Effector memory CD8-positive, alpha-beta T cell (primary cell): ENCODE measurements around the gene VEGFC.

Experiments
- ATAC-seq: fragments of 150-1000 bp; cut with Tn5 transposase; replicated peaks from 2 replicates; pipeline ENCODE4 v1.10.0; 2021; ENCODE audit warnings: mild to moderate bottlenecking, moderate library complexity
- DNase-seq, 3 experiments: peaks; one replicate each; pipeline ENCODE4 v3.0.0; 2021
- H3K27ac Mint-ChIP-seq, 2 donors: one replicate each; pipeline ENCODE4 v1.8.0; 2022; ENCODE audit warnings: mild to moderate bottlenecking in 2 of 2, mixed read lengths in 2 of 2, moderate library complexity in 2 of 2
- H3K27me3 Mint-ChIP-seq, 2 donors: one replicate each; pipeline ENCODE4 v1.8.0; 2022; ENCODE audit warnings: mixed read lengths in 2 of 2
- H3K36me3 Mint-ChIP-seq: one replicate; pipeline ENCODE4 v1.8.0; 2022; ENCODE audit warnings: mild to moderate bottlenecking, moderate library complexity, mixed read lengths; ENCODE audit not compliant: insufficient read depth
- H3K4me1 Mint-ChIP-seq, 2 donors: one replicate each; pipeline ENCODE4 v1.8.0; 2022; ENCODE audit warnings: low read depth in 2 of 2, mixed read lengths in 2 of 2
- H3K4me3 Mint-ChIP-seq, 2 donors: one replicate each; pipeline ENCODE4 v1.8.0; 2022; ENCODE audit warnings: mild to moderate bottlenecking in 2 of 2, mixed read lengths in 2 of 2, moderate library complexity in 2 of 2
- H3K9me3 Mint-ChIP-seq, 2 donors: one replicate each; pipeline ENCODE4 v1.8.0; 2022; ENCODE audit warnings: mixed read lengths in 2 of 2

Gene VEGFC

DNA sequence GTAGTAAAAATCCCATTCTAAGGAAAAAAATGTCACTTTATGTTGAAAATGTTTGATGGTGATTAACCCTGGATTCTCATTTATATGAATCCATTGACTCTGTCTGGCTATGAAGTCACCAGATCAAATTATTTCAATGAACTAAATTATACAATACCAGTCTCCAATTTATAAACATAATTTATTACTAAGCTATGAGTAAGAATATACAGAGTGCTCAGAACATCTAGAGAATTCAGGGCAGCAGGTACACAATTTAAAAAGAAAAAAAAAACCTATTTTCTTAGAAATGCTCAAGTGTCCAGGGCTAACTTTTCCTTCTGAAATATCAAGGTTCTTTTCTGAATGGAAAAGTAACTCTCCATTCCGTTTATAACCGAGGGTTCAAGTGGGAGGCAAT is 48.6 kb downstream of the VEGFC start:
- no peak for ATAC-seq

DNA sequence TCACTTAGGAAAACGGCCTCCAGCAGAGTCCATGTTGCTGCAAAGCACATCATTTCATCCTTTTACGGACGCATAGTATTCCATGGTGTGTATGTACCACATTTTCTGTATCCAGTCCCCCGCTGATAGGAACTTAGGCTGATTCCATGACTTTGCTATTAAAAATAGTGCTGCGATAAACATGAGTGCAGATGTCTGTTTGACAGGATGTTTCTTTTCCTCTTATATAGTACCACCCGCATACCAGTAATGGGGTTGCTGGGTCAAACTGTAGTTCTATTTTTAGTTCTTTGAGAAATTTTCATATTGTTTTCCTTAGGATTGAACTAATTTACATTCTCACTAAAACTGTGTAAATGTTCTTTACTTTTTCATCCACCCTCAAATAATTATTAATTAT is 50.5 kb downstream of the VEGFC start:
- Mint-ChIP-seq H3K4me1 (no peaks in the 10 kb centered on the region), H3K4me3 (no peak overlapping the region), H3K36me3 (no peaks in the 10 kb centered on the region), H3K27me3 (no peaks in the 10 kb centered on the region), H3K27ac (no peak overlapping the region), H3K9me3 (peaks cover 0 to 5% of the 10 kb centered on the region in 2 donors)
- no peak for ATAC-seq
- no peak for DNase-seq

More for the DNA sequence above, 48.6 kb downstream of the VEGFC start:
- H3K4me1 Mint-ChIP-seq: no peaks in the 10 kb centered on the region
- H3K27me3 Mint-ChIP-seq: no peaks in the 10 kb centered on the region
- DNase-seq: no peak
- H3K4me3 Mint-ChIP-seq: no peak overlapping the region
- H3K9me3 Mint-ChIP-seq: peaks cover 0 to 5% of the 10 kb centered on the region in 2 donors
- no peak overlapping the region for H3K27ac Mint-ChIP-seq
- H3K36me3 Mint-ChIP-seq: no peaks in the 10 kb centered on the region

DNA sequence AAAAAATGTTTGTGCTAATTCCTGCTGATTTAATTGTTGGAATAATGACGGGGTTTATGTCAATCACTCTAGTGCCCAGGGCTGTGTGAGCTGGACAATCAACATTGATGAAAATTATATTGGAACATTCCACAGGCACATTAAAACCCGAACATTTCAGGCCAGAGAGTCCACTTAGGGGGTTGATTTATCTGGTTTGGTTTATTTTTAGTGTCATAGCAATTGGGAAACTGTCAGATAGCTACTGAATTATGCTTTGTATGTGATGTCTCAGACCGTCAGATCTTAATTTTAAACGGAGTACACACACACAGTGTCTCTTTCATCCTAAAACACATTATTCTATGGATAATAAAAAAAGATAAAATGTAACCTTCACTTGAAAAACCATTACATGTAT is 51.5 kb downstream of the VEGFC start:
- ATAC-seq: no peak
- no peaks in the 10 kb centered on the region for H3K4me1 Mint-ChIP-seq

DNA sequence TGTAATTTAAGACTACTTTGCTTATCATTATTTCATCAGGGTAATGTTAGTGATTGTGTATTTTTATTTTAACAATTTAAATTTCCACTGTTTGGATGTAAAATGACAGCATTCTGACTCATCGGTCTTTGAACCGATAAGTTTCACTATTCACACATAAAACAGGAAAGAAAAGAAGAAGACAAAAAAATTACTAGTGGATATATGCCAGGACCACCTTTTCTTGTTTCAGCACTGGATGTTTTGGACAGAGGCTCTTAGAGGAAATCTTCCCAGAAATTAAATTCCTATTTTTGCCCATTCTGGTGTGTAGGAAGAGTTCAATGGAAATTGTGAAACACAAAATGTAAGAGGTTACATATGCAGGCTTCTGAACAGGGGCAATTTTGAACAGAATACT is 57.4 kb downstream of the VEGFC start:
- no peaks in the 10 kb centered on the region for H3K4me1 Mint-ChIP-seq
- no peaks in the 10 kb centered on the region for H3K36me3 Mint-ChIP-seq
- H3K4me3 Mint-ChIP-seq: no peak overlapping the region
- no peak overlapping the region for H3K27ac Mint-ChIP-seq
- DNase-seq: no peak
- no peak for ATAC-seq
- peaks cover 0 to 2% of the 10 kb centered on the region in 2 donors for H3K9me3 Mint-ChIP-seq
- no peaks in the 10 kb centered on the region for H3K27me3 Mint-ChIP-seq

More for the DNA sequence above, 51.5 kb downstream of the VEGFC start:
- no peak for DNase-seq
- Mint-ChIP-seq H3K9me3 (peaks cover 0 to 3% of the 10 kb centered on the region in 2 donors), H3K4me3 (no peak overlapping the region), H3K27ac (no peak overlapping the region), H3K27me3 (no peaks in the 10 kb centered on the region), H3K36me3 (no peaks in the 10 kb centered on the region)

DNA sequence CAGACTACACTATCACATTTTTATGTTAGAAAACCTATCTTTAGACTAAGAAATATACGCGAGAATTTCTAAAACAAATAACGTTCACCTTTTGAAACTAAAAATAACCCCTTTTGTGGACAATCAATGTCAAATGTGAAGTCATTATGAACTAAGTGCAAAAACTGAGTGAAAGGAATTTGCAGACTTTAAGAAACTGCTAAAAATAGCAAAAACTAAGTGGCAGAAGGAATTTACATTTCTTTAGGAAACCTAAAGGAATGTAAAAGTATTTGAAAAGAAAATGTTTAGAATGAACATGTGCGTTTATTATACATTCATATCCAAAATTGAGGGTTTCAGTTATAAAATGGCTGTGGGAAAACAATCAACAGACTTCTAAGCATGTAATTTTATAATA is 58.3 kb downstream of the VEGFC start:
- ATAC-seq: no peak
- H3K27me3 Mint-ChIP-seq: no peaks in the 10 kb centered on the region
- peaks cover 0 to 2% of the 10 kb centered on the region in 2 donors for H3K9me3 Mint-ChIP-seq
- H3K27ac Mint-ChIP-seq: no peak overlapping the region
- H3K4me1 Mint-ChIP-seq: no peaks in the 10 kb centered on the region
- no peak for DNase-seq
- H3K4me3 Mint-ChIP-seq: no peak overlapping the region
- no peaks in the 10 kb centered on the region for H3K36me3 Mint-ChIP-seq

DNA sequence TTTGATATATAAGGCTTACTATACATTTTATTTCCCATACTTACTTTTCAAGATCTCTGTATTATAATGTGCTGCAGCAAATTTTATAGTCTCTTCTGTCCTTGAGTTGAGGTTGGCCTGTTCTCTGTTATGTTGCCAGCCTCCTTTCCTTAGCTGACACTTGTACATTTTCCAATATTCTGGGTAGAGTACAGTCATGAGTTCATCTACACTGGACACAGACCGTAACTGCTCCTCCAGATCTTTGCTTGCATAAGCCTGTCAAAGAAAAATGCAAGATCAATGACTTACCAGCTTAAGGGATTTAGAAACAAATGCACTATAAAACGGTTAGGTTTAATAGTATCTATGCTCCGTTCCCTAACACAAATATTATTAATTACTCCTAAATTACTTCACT is 63.2 kb downstream of the VEGFC start:
- Mint-ChIP-seq H3K36me3 (no peaks in the 10 kb centered on the region), H3K9me3 (peaks cover 0 to 2% of the 10 kb centered on the region in 2 donors), H3K4me1 (no peaks in the 10 kb centered on the region), H3K27me3 (no peaks in the 10 kb centered on the region), H3K4me3 (no peak overlapping the region), H3K27ac (no peak overlapping the region)
- DNase-seq (no peak), ATAC-seq (no peak)

DNA sequence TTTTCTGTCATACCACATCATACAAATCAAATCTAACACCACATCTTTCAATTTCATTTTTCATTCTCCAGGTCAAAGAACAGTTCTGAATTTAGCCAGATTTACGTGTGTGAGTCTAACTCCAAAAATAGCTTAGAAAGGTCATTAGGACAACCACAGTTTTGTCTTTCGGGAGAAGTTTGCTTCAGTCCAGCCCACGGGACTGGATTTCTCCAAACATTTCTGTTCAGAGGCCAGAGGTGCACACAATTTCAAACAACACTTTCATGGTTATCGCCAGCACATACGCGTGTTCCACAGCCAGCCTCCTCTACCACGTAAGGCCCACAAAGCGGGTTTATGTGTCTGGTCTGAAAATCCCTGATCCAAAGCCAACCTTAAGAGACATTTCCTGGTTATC is 65.9 kb downstream of the VEGFC start:
- no peaks in the 10 kb centered on the region for H3K4me1 Mint-ChIP-seq
- ATAC-seq: no peak
- no peaks in the 10 kb centered on the region for H3K36me3 Mint-ChIP-seq

DNA sequence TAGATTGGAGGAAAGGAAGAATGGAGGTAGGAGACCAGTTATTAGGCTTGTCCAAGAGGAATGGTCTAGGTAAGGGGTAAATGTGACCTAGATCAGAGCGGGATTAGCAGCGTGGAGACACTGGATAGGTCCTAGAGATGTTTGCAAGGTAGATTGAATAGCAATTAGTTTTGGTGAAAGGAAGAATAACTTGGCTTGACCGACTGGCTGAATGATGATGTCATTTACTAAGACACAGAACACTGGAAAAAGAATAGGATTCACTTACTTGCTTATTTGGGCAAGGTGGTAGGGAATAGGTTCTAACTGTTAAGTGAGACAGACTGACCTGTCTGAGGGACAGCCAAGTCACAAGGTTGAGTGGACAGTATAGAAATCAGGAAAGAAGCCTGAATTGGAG is 71.3 kb downstream of the VEGFC start:
- no peak overlapping the region for H3K4me3 Mint-ChIP-seq
- ATAC-seq (no peak), DNase-seq (no peak)
- no peak overlapping the region for H3K27ac Mint-ChIP-seq
- no peaks in the 10 kb centered on the region for H3K36me3 Mint-ChIP-seq
- H3K9me3 Mint-ChIP-seq: peaks cover 2 to 15% of the 10 kb centered on the region in 2 donors
- H3K27me3 Mint-ChIP-seq: no peaks in the 10 kb centered on the region
- H3K4me1 Mint-ChIP-seq: no peaks in the 10 kb centered on the region

More for the DNA sequence above, 65.9 kb downstream of the VEGFC start:
- DNase-seq: no peak
- Mint-ChIP-seq H3K4me3 (no peak overlapping the region), H3K27ac (no peak overlapping the region), H3K27me3 (no peaks in the 10 kb centered on the region), H3K9me3 (no peaks in the 10 kb centered on the region)

DNA sequence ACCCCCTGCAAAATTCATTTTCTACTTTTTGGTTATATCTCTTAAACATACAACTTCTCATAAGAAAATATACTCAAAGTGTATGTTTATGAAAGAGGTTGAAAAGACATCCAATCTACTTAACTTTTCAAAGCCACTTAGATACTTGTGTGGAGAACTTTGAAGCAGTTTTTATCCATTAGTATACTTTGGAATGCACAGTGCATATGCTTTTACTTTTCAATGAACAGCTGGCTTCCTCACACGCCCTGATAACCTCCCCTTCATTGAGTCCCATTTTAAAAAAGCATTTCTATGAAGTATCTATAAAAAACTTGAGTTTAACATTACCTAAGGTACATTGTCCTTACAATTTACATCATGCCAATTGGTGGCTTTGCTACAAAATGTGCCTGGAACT is 73.8 kb downstream of the VEGFC start:
- Mint-ChIP-seq H3K4me3 (no peak overlapping the region), H3K27me3 (no peaks in the 10 kb centered on the region), H3K36me3 (no peaks in the 10 kb centered on the region), H3K9me3 (peaks cover 2 to 15% of the 10 kb centered on the region in 2 donors), H3K27ac (no peak overlapping the region), H3K4me1 (no peaks in the 10 kb centered on the region)
- ATAC-seq (no peak), DNase-seq (no peak)

DNA sequence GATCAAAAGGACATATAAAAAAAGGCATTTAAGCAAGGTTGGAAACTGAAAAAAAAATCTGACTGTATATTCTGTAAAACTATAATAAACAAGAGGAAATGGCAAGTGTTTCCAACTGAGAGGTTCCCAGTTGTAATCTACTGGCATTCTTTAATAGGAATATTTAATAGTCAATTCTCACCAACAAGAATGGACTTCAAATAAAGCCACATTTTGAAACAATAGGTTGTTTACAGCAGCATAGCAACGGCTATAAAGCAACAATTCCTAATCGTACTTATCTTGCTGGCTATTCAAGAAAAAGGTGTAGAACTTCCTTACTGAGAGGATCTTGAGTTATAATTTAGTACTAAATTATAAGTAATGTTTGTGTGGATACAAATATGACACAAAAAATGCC is 75.5 kb downstream of the VEGFC start:
- ATAC-seq (no peak), DNase-seq (no peak)
- Mint-ChIP-seq H3K27ac (no peak overlapping the region), H3K27me3 (no peaks in the 10 kb centered on the region), H3K36me3 (no peaks in the 10 kb centered on the region), H3K4me3 (no peak overlapping the region), H3K9me3 (peaks cover 5 to 22% of the 10 kb centered on the region in 2 donors), H3K4me1 (no peaks in the 10 kb centered on the region)

DNA sequence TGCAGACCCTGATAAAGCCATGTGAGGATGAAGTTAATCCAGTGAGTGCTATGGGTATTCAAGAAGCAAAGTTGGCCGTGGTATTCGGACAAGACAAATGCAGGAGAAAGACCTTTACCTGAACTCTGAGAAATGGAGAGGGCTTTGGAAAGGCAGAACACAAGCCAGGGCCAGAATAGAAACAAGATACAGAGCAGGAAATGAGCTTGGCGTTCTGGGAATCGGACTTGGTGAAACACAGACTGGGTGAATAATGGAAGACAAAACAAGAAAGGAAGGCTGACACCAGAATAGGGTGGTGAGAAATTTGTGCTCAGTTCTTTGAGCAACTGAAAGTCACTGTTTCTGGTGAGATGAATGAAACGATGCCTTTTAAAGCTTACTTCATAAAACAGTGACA is 83.3 kb downstream of the VEGFC start:
- H3K27me3 Mint-ChIP-seq: no peaks in the 10 kb centered on the region
- H3K36me3 Mint-ChIP-seq: no peaks in the 10 kb centered on the region
- H3K4me3 Mint-ChIP-seq: no peak overlapping the region
- no peak for ATAC-seq
- no peak overlapping the region for H3K27ac Mint-ChIP-seq
- no peak for DNase-seq
- H3K4me1 Mint-ChIP-seq: no peaks in the 10 kb centered on the region
- peaks cover 8 to 14% of the 10 kb centered on the region in 2 donors for H3K9me3 Mint-ChIP-seq

DNA sequence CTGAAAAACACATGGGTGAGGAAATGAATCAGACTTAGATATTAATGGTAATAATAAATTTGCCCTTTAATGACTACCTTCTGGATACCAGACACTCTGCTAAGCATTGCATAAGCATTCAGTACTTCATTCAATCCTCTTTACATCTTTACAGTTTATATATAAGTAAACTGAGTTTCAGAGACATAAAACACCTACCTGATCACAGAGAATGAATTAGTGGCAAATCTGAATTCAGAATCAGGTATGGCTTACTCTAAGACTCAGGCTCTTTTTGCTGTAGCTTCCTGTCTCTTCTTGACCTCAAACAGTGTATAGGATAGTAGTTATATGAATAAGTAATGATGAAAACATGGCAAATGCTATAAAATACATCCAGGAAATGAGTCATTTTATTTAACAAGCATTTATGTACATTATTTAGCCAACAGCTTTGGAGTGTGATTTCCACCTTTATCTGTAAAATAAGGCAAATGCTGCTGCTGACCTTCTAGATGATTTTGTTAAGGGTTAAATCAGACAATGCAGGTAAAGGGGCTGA is 83.9 kb downstream of the VEGFC start:
- no peak overlapping the region for H3K4me3 Mint-ChIP-seq
- DNase-seq (no peak), ATAC-seq (no peak)
- no peaks in the 10 kb centered on the region for H3K4me1 Mint-ChIP-seq
- H3K9me3 Mint-ChIP-seq: peaks cover 8 to 14% of the 10 kb centered on the region in 2 donors
- H3K27ac Mint-ChIP-seq: no peak overlapping the region
- H3K36me3 Mint-ChIP-seq: no peaks in the 10 kb centered on the region
- no peaks in the 10 kb centered on the region for H3K27me3 Mint-ChIP-seq

DNA sequence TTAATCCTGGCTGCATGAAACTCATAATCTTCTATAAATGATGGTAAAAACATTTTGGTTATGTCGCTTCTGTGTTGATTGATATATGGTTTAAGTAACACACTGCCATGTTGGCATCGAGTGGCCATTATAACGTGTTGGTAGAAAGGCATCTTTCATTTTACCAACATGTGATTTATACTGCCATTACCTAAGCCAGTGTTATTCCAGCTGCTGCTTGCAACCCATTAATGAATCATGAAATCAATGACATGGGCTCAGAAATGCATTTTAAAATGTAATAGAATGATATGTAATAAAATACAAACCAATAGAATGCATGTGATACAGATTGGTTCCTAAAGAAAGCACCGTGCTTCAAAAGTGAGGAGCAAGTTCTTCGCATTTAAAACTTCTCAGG is 102.0 kb downstream of the VEGFC start:
- Mint-ChIP-seq H3K27ac (no peak overlapping the region), H3K27me3 (no peaks in the 10 kb centered on the region)

DNA sequence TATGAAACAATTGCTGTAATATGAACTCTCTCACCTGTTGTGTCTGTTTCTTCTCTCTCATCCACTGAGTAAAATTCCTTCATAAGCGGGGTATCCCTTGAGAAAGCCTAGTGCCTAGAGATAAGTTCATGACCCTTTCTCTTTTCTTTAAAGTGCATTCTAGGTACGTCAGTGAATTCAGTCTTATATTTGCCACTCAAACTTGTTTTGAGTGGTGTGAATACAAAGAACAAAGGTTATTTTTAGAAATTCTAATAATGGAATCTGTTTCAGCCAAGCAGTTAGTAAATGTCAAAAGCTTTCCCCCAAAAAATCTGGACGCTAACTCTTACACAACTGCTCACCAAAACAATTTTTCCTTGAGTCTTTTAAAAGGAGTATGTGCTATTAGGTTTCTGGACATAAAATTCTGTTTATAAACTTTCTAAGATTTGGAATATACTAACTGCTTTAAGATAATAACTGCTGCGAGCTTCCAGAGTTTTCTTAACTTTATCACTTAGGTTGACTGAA is 112.0 kb downstream of the VEGFC start:
- Mint-ChIP-seq H3K4me1 (no peaks in the 10 kb centered on the region), H3K4me3 (no peak overlapping the region), H3K27me3 (no peaks in the 10 kb centered on the region), H3K36me3 (no peaks in the 10 kb centered on the region), H3K9me3 (peaks cover 0 to 7% of the 10 kb centered on the region in 2 donors), H3K27ac (no peak overlapping the region)
- DNase-seq: no peak
- ATAC-seq: no peak

More for the DNA sequence above, 102.0 kb downstream of the VEGFC start:
- H3K4me3 Mint-ChIP-seq: no peak overlapping the region
- H3K9me3 Mint-ChIP-seq: peaks cover 4 to 7% of the 10 kb centered on the region in 2 donors
- H3K36me3 Mint-ChIP-seq: no peaks in the 10 kb centered on the region
- no peaks in the 10 kb centered on the region for H3K4me1 Mint-ChIP-seq
- DNase-seq: no peak
- no peak for ATAC-seq
